Panc1 (cell line): Measurements from ENCODE around the gene TRAF3IP1. TPM values are rescaled to one million over a fixed set of nuclear protein-coding genes. Genes with fewer than 3 reads are reported as not detected.
A peak's percentile ranks its signal among the peaks of the same experiment; 100 is the strongest.

Experiments used
- ATAC-seq: fragments of 200-7000 bp; cut with Tn5 transposase; 2 replicates; pipeline ENCODE4 v1.9.1; 2020; ENCODE audit warnings: mild to moderate bottlenecking, moderate library complexity
- BruUV-seq: library from RNA; stranded (reverse); fragments of 400-500 nt; replicated peaks from 2 replicates; lab custom pipeline; 2021; lab: Mats Ljungman, UMichigan
- CTCF ChIA-PET: fragments of 300-600 bp; sonication (Branson Sonifier 250); formaldehyde crosslinking; loops from one replicate; lab custom pipeline; 2022; ENCODE audit warnings: antibody characterized with exemption; lab: Charles Lee
- POLR2A ChIA-PET: fragments of 300-600 bp; sonication (Branson Sonifier 250); formaldehyde crosslinking; loops from one replicate; lab custom pipeline; 2022; ENCODE audit warnings: antibody characterized with exemption; lab: Charles Lee
- DNase-seq: peaks from one replicate; pipeline ENCODE4 v3.0.0-alpha.2; 2010; ENCODE audit warnings: low read depth, low spot score
- H3K27ac ChIP-seq: 2 replicates; pipeline ENCODE4 v1.5.1; 2011; ENCODE audit warnings: mild to moderate bottlenecking, low read length, inconsistent platforms
- H3K27me3 ChIP-seq: fragments of 200-500 bp; sonication (Bioruptor generic); 2 replicates; pipeline ENCODE4 v1.6.0; 2014; ENCODE audit warnings: low read length, inconsistent platforms; ENCODE audit not compliant: control insufficient read depth, insufficient read depth
- H3K36me3 ChIP-seq: fragments of 200-500 bp; sonication (Bioruptor generic); 2 replicates; pipeline ENCODE4 v1.5.1; 2014; ENCODE audit warnings: inconsistent platforms, mild to moderate bottlenecking, low read length, moderate library complexity; ENCODE audit not compliant: control insufficient read depth, insufficient read depth
- H3K4me1 ChIP-seq: 2 replicates; pipeline ENCODE4 v1.5.1; 2011; ENCODE audit warnings: inconsistent platforms, mild to moderate bottlenecking, low read length, moderate library complexity; ENCODE audit not compliant: control insufficient read depth, insufficient read depth
- H3K4me3 ChIP-seq, 2 experiments: 2 replicates each; pipeline ENCODE4 v1.5.1; 2011 to 2012; ENCODE audit warnings: low read depth in 2 of 2, low read length in 2 of 2, mild to moderate bottlenecking in 2 of 2, inconsistent platforms in 1 of 2, moderate library complexity in 1 of 2
- H3K9me3 ChIP-seq: fragments of 200-500 bp; sonication (Bioruptor generic); 2 replicates; pipeline ENCODE4 v1.5.1; 2014; ENCODE audit warnings: low read depth, mild to moderate bottlenecking, inconsistent platforms, low read length, moderate library complexity; ENCODE audit not compliant: control insufficient read depth, insufficient read depth
- POLR2AphosphoS5 ChIP-seq: IDR thresholded peaks from 2 replicates; pipeline ENCODE4 v1.6.1; 2012; ENCODE audit warnings: mild to moderate bottlenecking, low read depth, low read length, moderate library complexity
- SIN3A ChIP-seq: IDR thresholded peaks from 2 replicates; pipeline ENCODE4 v1.6.1; 2012; ENCODE audit warnings: low read depth, mild to moderate bottlenecking, low read length, moderate library complexity, borderline replicate concordance; ENCODE audit not compliant: insufficient read depth
- TCF7L2 ChIP-seq: IDR thresholded peaks from 2 replicates; pipeline ENCODE4 v1.6.1; 2011; ENCODE audit warnings: mild to moderate bottlenecking, low read depth, low read length, inconsistent platforms
- in situ Hi-C: cut with HindIII; loops from 2 replicates; pipeline ENCODE4 v1.10.0; 2016; ENCODE audit warnings: low sequenced_read_pairs, low pct_unique_long_range_greater_than_20kb
- intact Hi-C: fragments of 100-400 bp; cut with micrococcal nuclease; formaldehyde crosslinking; loops from one replicate; pipeline ENCODE4 v1.10.0; 2022; ENCODE audit not compliant: unreplicated experiment
- total RNA-seq: library from RNA; stranded (reverse); gene quantifications from one replicate; pipeline ENCODE4 v1.2.1, GENCODE V29; 2021; ENCODE audit not compliant: unreplicated experiment
- TF ChIP-seq, protein P1 (sequence below), 2 experiments: IDR thresholded peaks; 2 replicates each; pipeline ENCODE4 v1.6.1; 2011 to 2012; ENCODE audit warnings: low read depth in 2 of 2, control low read depth in 1 of 2, low read length in 1 of 2, mild to moderate bottlenecking in 1 of 2, moderate library complexity in 1 of 2; ENCODE audit not compliant: insufficient read depth in 1 of 2
- TF ChIP-seq, protein P2 (sequence below): fragments of 450-650 bp; IDR thresholded peaks from 2 replicates; pipeline ENCODE4 v1.5.1; 2017; ENCODE audit warnings: mild to moderate bottlenecking

Gene TRAF3IP1
- total RNA-seq, 1 experiment from 2014 or later = 23.4 TPM

DNA sequence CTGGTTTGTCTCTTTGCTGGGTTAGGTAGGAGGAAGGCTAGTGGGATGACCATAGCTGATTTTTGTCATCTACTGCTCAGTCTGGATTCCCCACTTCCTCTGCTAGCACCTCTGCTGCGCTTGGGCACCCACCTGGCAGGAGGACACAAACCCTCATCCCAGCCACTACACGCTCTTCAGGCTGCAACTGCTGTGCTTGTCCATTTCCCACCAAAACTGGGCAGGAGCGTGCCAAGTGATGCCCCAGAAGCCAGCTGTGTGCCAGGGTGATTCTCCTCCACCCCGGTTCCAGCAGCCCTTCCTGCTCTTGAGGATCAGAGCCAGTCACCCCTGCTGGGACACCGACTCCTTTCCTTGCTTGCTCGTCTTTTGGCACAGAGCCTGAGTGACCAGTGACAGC is 16.2 kb upstream of the TRAF3IP1 start:
- no peak overlapping the region for H3K4me3 ChIP-seq
- no peaks in the 10 kb centered on the region for H3K36me3 ChIP-seq
- TF ChIP-seq, protein P1, sequence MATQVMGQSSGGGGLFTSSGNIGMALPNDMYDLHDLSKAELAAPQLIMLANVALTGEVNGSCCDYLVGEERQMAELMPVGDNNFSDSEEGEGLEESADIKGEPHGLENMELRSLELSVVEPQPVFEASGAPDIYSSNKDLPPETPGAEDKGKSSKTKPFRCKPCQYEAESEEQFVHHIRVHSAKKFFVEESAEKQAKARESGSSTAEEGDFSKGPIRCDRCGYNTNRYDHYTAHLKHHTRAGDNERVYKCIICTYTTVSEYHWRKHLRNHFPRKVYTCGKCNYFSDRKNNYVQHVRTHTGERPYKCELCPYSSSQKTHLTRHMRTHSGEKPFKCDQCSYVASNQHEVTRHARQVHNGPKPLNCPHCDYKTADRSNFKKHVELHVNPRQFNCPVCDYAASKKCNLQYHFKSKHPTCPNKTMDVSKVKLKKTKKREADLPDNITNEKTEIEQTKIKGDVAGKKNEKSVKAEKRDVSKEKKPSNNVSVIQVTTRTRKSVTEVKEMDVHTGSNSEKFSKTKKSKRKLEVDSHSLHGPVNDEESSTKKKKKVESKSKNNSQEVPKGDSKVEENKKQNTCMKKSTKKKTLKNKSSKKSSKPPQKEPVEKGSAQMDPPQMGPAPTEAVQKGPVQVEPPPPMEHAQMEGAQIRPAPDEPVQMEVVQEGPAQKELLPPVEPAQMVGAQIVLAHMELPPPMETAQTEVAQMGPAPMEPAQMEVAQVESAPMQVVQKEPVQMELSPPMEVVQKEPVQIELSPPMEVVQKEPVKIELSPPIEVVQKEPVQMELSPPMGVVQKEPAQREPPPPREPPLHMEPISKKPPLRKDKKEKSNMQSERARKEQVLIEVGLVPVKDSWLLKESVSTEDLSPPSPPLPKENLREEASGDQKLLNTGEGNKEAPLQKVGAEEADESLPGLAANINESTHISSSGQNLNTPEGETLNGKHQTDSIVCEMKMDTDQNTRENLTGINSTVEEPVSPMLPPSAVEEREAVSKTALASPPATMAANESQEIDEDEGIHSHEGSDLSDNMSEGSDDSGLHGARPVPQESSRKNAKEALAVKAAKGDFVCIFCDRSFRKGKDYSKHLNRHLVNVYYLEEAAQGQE (IDR thresholded peaks at IDR 0.05; ENCODE audit: insufficient read depth in 1 of 2, low read depth in 2 of 2, low read length in 1 of 2) = no peak
- TF ChIP-seq, protein P2, sequence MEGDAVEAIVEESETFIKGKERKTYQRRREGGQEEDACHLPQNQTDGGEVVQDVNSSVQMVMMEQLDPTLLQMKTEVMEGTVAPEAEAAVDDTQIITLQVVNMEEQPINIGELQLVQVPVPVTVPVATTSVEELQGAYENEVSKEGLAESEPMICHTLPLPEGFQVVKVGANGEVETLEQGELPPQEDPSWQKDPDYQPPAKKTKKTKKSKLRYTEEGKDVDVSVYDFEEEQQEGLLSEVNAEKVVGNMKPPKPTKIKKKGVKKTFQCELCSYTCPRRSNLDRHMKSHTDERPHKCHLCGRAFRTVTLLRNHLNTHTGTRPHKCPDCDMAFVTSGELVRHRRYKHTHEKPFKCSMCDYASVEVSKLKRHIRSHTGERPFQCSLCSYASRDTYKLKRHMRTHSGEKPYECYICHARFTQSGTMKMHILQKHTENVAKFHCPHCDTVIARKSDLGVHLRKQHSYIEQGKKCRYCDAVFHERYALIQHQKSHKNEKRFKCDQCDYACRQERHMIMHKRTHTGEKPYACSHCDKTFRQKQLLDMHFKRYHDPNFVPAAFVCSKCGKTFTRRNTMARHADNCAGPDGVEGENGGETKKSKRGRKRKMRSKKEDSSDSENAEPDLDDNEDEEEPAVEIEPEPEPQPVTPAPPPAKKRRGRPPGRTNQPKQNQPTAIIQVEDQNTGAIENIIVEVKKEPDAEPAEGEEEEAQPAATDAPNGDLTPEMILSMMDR = no peak
- TF ChIP-seq POLR2AphosphoS5 = no peak
- no peak for TF ChIP-seq TCF7L2
- TF ChIP-seq SIN3A = no peak
- ATAC-seq (no peak), DNase-seq (no peak)
- ChIA-PET CTCF (no interaction called here), POLR2A (no interaction called here)
- H3K4me1 ChIP-seq = no peaks in the 10 kb centered on the region
- intact Hi-C loops = no loop called here
- no peaks in the 10 kb centered on the region for H3K9me3 ChIP-seq
- no peak overlapping the region for H3K27ac ChIP-seq
- BruUV-seq = no TSS peak
- in situ Hi-C loops = no loop called here
- H3K27me3 ChIP-seq = no peaks in the 10 kb centered on the region

DNA sequence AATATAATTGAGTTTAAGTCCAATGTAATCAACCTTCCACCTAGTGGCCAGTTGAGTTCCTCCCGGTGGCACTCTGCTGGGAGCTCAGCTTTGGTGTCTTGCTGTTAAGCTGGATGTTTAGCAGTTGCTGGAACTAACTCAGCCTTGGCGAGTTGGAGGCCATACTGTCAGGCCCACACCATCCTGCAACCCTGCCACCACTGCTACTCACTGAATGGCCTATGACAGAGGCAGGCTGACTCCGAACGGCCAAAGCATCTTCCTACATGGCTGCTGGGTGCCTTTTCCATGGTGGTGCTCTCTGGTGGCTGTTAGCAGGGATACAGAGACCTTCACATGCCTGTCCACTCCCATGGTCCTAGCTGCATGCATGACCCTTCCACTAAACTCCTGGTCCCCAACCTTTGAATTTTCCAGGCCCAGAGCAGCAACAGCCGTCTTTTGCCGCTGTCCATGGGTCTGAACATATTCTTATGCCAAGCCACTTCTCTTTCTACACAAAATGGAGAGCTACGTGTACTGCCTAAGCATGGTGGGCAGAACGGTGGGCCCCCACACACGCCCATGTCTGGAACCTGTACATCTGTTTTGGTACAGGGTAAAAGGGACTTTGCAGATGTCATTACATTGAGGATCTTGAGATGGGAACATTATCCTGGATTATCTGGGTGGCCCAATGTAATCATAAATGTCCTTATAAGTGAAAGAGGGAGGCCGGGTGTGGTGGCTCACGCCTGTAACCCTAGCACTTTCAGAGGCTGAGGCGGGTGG is 15.0 kb upstream of the TRAF3IP1 start:
- DNase-seq (no peak), ATAC-seq (peak; percentile 62)
- ChIA-PET CTCF (no interaction called here), POLR2A (interaction anchor here (1.1 kb wide), 1 partner anchor 36 kb away, joined by 14 read pairs; no protein-coding TSS in a partner anchor)
- no peak overlapping the region for H3K27ac ChIP-seq
- no TSS peak for BruUV-seq
- no peaks in the 10 kb centered on the region for H3K4me1 ChIP-seq
- in situ Hi-C loops (no loop called here), intact Hi-C loops (no loop called here)
- TF ChIP-seq POLR2AphosphoS5 (no peak), SIN3A (no peak), TCF7L2 (no peak)
- TF ChIP-seq, protein P1 (IDR thresholded peaks at IDR 0.05; ENCODE audit: insufficient read depth in 1 of 2, low read depth in 2 of 2, low read length in 1 of 2) = peak; percentile 15 to 45; a peak in 1 of 4 replicates
- TF ChIP-seq, protein P2 = peak; percentile 55; the same call in 1 of the 2 replicates
- no peaks in the 10 kb centered on the region for H3K9me3 ChIP-seq
- no peaks in the 10 kb centered on the region for H3K27me3 ChIP-seq
- H3K4me3 ChIP-seq = no peak overlapping the region
- no peaks in the 10 kb centered on the region for H3K36me3 ChIP-seq
